ENCODE data around the gene DYSF. TPM values are rescaled to one million over a fixed set of nuclear protein-coding genes. Genes with fewer than 3 reads are reported as not detected.

Gene DYSF
- total RNA-seq, 2 donors from 2014 or later, result 1.4 to 3.1 TPM

DNA sequence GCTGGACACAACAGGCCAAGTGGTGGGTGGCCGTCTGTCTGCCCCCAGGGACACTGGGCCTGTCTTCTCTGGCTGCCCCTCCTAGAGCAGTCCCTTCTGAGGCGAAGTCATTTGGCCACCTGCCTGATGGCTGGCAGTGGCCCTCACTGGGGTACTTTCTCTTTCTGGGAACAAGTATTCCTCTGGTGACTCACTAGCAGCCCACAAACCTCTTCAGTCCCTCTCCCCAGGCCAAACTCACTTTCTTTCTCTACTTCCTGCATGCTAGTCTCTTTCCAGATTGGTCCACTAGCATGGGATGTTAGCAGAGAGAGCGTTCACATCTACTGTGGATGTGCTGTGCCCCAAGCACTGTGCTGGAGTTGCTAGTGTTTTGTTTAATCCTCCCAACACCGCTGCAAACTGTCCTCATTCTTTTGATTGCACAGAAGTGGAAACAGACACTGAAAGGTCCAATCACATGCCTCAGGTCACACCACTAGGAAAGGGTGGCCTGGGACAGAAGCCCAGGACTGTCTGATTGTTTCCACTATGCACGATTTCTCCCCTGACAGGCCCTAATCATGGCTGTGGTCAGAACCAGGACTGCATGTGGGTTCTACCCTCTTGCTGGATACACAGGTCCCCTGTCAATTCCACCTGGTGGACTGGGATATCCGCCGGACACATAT lies 5.2 kb downstream of the DYSF start:
- H3K4me3 Mint-ChIP-seq, result no peak overlapping the region
- Histone ChIP-seq H3K27ac (ENCODE audit: low read depth, low read length) (no peak overlapping the region), H3K4me1 (ENCODE audit: control insufficient read depth, insufficient read depth, low read length) (peaks cover 3% of the 10 kb centered on the region), H3K9me3 (ENCODE audit: control insufficient read depth, low read length) (no peaks in the 10 kb centered on the region), H3K27me3 (ENCODE audit: control insufficient read depth, insufficient read depth, low read length, poor library complexity, severe bottlenecking) (peaks cover 14% of the 10 kb centered on the region), H3K4me3 (ENCODE audit: low read length) (no peak overlapping the region), H3K9ac (ENCODE audit: extremely low read depth, low read length, poor library complexity, severe bottlenecking) (no peak overlapping the region), H3K36me3 (ENCODE audit: control insufficient read depth, insufficient read depth, low read length) (no peaks in the 10 kb centered on the region)
- peaks cover 40% of the 10 kb centered on the region for H3K27me3 Mint-ChIP-seq (ENCODE audit: insufficient read depth)
- DNase-seq, result no peak
- no peaks in the 10 kb centered on the region for H3K36me3 Mint-ChIP-seq (ENCODE audit: low read depth)
- 85 to 91% methylated on average over 5 to 7 of the region's 7 CpGs for WGBS, 2 experiments (ENCODE audit: insufficient coverage in 1 of 2, insufficient read length in 1 of 2)
- H3K4me1 Mint-ChIP-seq, result peaks cover 31% of the 10 kb centered on the region
- TF ChIP-seq, protein P1, sequence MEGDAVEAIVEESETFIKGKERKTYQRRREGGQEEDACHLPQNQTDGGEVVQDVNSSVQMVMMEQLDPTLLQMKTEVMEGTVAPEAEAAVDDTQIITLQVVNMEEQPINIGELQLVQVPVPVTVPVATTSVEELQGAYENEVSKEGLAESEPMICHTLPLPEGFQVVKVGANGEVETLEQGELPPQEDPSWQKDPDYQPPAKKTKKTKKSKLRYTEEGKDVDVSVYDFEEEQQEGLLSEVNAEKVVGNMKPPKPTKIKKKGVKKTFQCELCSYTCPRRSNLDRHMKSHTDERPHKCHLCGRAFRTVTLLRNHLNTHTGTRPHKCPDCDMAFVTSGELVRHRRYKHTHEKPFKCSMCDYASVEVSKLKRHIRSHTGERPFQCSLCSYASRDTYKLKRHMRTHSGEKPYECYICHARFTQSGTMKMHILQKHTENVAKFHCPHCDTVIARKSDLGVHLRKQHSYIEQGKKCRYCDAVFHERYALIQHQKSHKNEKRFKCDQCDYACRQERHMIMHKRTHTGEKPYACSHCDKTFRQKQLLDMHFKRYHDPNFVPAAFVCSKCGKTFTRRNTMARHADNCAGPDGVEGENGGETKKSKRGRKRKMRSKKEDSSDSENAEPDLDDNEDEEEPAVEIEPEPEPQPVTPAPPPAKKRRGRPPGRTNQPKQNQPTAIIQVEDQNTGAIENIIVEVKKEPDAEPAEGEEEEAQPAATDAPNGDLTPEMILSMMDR (conservative IDR thresholded peaks at IDR 0.05), result no peak
- no peaks in the 10 kb centered on the region for H3K9me3 Mint-ChIP-seq
- H3K27ac Mint-ChIP-seq, result no peak overlapping the region

DNA sequence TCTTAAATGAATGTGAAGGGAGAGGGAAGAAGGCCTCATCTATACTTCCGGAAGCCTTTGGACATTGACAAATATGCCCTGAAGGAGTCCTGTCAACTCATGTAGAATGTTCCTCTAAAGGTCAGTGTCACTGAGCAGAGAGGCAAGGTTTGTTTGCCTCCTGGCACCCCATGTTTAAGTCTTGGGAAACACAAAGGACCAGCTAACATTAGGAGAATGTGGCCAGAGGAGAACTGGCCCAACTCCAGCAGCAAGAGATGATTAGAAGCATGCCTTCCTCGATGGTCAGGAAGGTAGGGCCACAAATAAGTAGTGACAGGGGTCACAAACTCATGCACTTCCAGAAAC lies 5.7 kb downstream of the DYSF start:
- Histone ChIP-seq H3K9ac (ENCODE audit: extremely low read depth, low read length, poor library complexity, severe bottlenecking) (no peak overlapping the region), H3K4me1 (ENCODE audit: control insufficient read depth, insufficient read depth, low read length) (peaks cover 3% of the 10 kb centered on the region), H3K27ac (ENCODE audit: low read depth, low read length) (no peak overlapping the region), H3K36me3 (ENCODE audit: control insufficient read depth, insufficient read depth, low read length) (no peaks in the 10 kb centered on the region), H3K9me3 (ENCODE audit: control insufficient read depth, low read length) (no peaks in the 10 kb centered on the region), H3K4me3 (ENCODE audit: low read length) (no peak overlapping the region), H3K27me3 (ENCODE audit: control insufficient read depth, insufficient read depth, low read length, poor library complexity, severe bottlenecking) (peaks cover 14% of the 10 kb centered on the region)
- H3K4me1 Mint-ChIP-seq, result peaks cover 31% of the 10 kb centered on the region
- TF ChIP-seq, protein P1 (conservative IDR thresholded peaks at IDR 0.05), result no peak
- H3K27ac Mint-ChIP-seq, result no peak overlapping the region
- H3K36me3 Mint-ChIP-seq (ENCODE audit: low read depth), result no peaks in the 10 kb centered on the region
- 92 to 94% methylated on average over 2 of the region's 2 CpGs for WGBS, 2 experiments (ENCODE audit: insufficient coverage in 1 of 2, insufficient read length in 1 of 2)
- H3K27me3 Mint-ChIP-seq (ENCODE audit: insufficient read depth), result peaks cover 36% of the 10 kb centered on the region
- no peaks in the 10 kb centered on the region for H3K9me3 Mint-ChIP-seq
- no peak for DNase-seq
- H3K4me3 Mint-ChIP-seq, result no peak overlapping the region

DNA sequence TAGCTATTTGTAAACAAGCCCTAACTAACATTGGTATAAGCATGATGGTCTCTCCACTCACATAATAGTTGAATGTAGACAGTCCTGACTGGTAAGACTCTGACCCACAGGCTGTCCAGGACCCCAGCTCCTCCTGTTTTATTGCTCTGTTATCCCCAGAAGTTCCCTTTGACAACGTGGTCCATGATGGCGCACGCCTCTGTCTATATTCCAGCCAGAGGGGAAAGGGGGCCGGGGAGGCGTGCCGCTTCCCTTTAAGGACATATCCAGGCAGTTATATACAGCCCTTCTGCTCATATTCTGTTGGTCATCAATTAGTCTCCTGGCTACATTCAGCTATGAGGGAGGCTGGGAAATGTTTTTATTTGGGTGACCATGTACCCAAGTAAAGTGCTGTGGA lies 6.7 kb downstream of the DYSF start:
- Histone ChIP-seq H3K9me3 (ENCODE audit: control insufficient read depth, low read length) (no peaks in the 10 kb centered on the region), H3K27me3 (ENCODE audit: control insufficient read depth, insufficient read depth, low read length, poor library complexity, severe bottlenecking) (peaks cover 17% of the 10 kb centered on the region), H3K4me3 (ENCODE audit: low read length) (no peak overlapping the region), H3K4me1 (ENCODE audit: control insufficient read depth, insufficient read depth, low read length) (peaks cover 3% of the 10 kb centered on the region), H3K9ac (ENCODE audit: extremely low read depth, low read length, poor library complexity, severe bottlenecking) (no peak overlapping the region), H3K27ac (ENCODE audit: low read depth, low read length) (no peak overlapping the region), H3K36me3 (ENCODE audit: control insufficient read depth, insufficient read depth, low read length) (no peaks in the 10 kb centered on the region)
- peaks cover 31% of the 10 kb centered on the region for H3K4me1 Mint-ChIP-seq
- H3K4me3 Mint-ChIP-seq, result no peak overlapping the region
- no peak overlapping the region for H3K27ac Mint-ChIP-seq
- no peaks in the 10 kb centered on the region for H3K36me3 Mint-ChIP-seq (ENCODE audit: low read depth)
- no peaks in the 10 kb centered on the region for H3K9me3 Mint-ChIP-seq
- TF ChIP-seq, protein P1 (conservative IDR thresholded peaks at IDR 0.05), result no peak
- WGBS, 2 experiments (ENCODE audit: insufficient coverage in 1 of 2, insufficient read length in 1 of 2), result 82 to 89% methylated on average over 3 to 6 of the region's 6 CpGs
- peaks cover 26% of the 10 kb centered on the region for H3K27me3 Mint-ChIP-seq (ENCODE audit: insufficient read depth)
- DNase-seq, result no peak

Data from endodermal cell (in vitro differentiated cells).